ENCODE measurements around the gene P2RX4. TPM values are rescaled to one million over a fixed set of nuclear protein-coding genes. Genes with fewer than 3 reads are reported as not detected.

The P2RX4 gene
- total and polyA plus RNA-seq, 2 of the 8 experiments (the other 6 are each of a cell fraction or from before 2014, with no cell fraction given): 9.5 to 12.2 TPM

- FAIRE-seq: no peak
- Histone ChIP-seq H3K4ac (replicated peaks; ENCODE audit: insufficient read length, low read depth, low read length) (no peak overlapping the region), H2BK12ac (ENCODE audit: low read depth, low read length) (no peak overlapping the region), H4K8ac (ENCODE audit: extremely low read depth, insufficient read depth, low read length) (no peak overlapping the region), H3K27ac (ENCODE audit: low read depth, low read length) (no peak overlapping the region), H3K23me2 (ENCODE audit: low read depth, low read length) (no peaks in the 10 kb centered on the region; the same call in 1 of the 2 replicates), H2BK5ac (ENCODE audit: low read depth, low read length) (no peak overlapping the region), H3K23ac (ENCODE audit: insufficient read length) (no peak overlapping the region), H3K9me3 (ENCODE audit: insufficient read depth in 2 of 2, low read depth in 1 of 2, low read length in 1 of 2) (no peaks in the 10 kb centered on the region), H4K20me1 (replicated peaks in 1 of 2; ENCODE audit: control insufficient read depth in 1 of 2, insufficient read depth in 2 of 2, low read length in 2 of 2) (peaks cover 0 to 2% of the 10 kb centered on the region in 2 experiments), H2BK15ac (ENCODE audit: low read length) (no peak overlapping the region), H3K56ac (replicated peaks; ENCODE audit: insufficient read length, low read depth, low read length) (no peak overlapping the region), H3K18ac (ENCODE audit: extremely low read depth, low read length) (no peak overlapping the region), H3K14ac (ENCODE audit: insufficient read length) (no peak overlapping the region), H3K27me3 (replicated peaks in 1 of 4; ENCODE audit: control insufficient read depth in 3 of 4, extremely low read depth in 1 of 4, insufficient read depth in 3 of 4, low read length in 3 of 4) (no peaks in the 10 kb centered on the region), H2BK20ac (ENCODE audit: low read length) (no peak overlapping the region), H3K4me2 (ENCODE audit: insufficient read depth in 1 of 2, low read depth in 2 of 2, low read length in 2 of 2) (no peak overlapping the region), H2BK120ac (replicated peaks; ENCODE audit: low read depth, low read length) (no peak overlapping the region), H3K79me2 (ENCODE audit: control insufficient read depth in 1 of 2, insufficient read depth in 2 of 2, low read length in 2 of 2) (no peaks in the 10 kb centered on the region), H4K5ac (ENCODE audit: insufficient read length, low read depth, low read length) (no peak overlapping the region), H3K4me3 (ENCODE audit: extremely low read depth in 1 of 4, insufficient read depth in 2 of 4, low read depth in 3 of 4, low read length in 4 of 4) (no peak overlapping the region), H4K91ac (replicated peaks; ENCODE audit: insufficient read length, low read length) (no peak overlapping the region), H2AK5ac (ENCODE audit: low read depth, low read length) (no peak overlapping the region), H3K4me1 (replicated peaks in 1 of 4; ENCODE audit: control insufficient read depth in 3 of 4, insufficient read depth in 4 of 4, low read length in 3 of 4) (no peaks in the 10 kb centered on the region; a peak in 1 of 7 replicates), H3K79me1 (ENCODE audit: low read depth, low read length) (no peaks in the 10 kb centered on the region), H2AFZ (ENCODE audit: low read length) (no peak overlapping the region), H3K9ac (replicated peaks in 1 of 4; ENCODE audit: extremely low read depth in 1 of 4, low read depth in 3 of 4, low read length in 3 of 4) (no peak overlapping the region), H3K36me3 (ENCODE audit: control insufficient read depth in 2 of 4, insufficient read depth in 4 of 4, low read length in 3 of 4) (peaks cover 8 to 31% (median 25%) of the 10 kb centered on the region in 4 experiments; a peak in 6 of 8 replicates)
- WGBS, 2 experiments (ENCODE audit: extremely low coverage in 1 of 2, insufficient coverage in 1 of 2, insufficient read length in 1 of 2, insufficient replicate concordance in 2 of 2, low coverage in 1 of 2, low lambda C conversion rate in 2 of 2, missing lambda C conversion rate in 1 of 2): 79% methylated on average over 7 of the region's 7 CpGs; no CpG with 5 or more reads in 1 of the 2 experiments
- DNase-seq (ENCODE audit: low read depth in 1 of 2, low spot score in 2 of 2): no peak
- ChIA-PET POLR2A (ENCODE audit: partially characterized antibody) (no interaction called here), CTCF (ENCODE audit: partially characterized antibody) (interaction anchor here (1.1 kb wide), 1 partner anchor 196 kb away, joined by 3 read pairs; no protein-coding TSS in a partner anchor)
- TF ChIP-seq POU5F1 (IDR thresholded peaks at IDR 0.05; ENCODE audit: low read depth, low read length): no peak
- no peak for TF ChIP-seq RNF2 (IDR thresholded peaks at IDR 0.05; ENCODE audit: borderline replicate concordance, low read depth, low read length, missing control alignments, poor library complexity, severe bottlenecking)
- TF ChIP-seq RBBP5 (IDR thresholded peaks at IDR 0.05; ENCODE audit: borderline replicate concordance, low read depth, low read length): no peak
- TF ChIP-seq RXRA (IDR thresholded peaks at IDR 0.05; ENCODE audit: insufficient read depth, low read depth, low read length): no peak
- TF ChIP-seq HDAC6 (IDR thresholded peaks at IDR 0.05; ENCODE audit: low read depth, low read length): no peak
- no peak for TF ChIP-seq EZH2 (IDR thresholded peaks at IDR 0.05; ENCODE audit: low read depth, low read length, severe bottlenecking)
- TF ChIP-seq EP300 (IDR thresholded peaks at IDR 0.05; ENCODE audit: borderline replicate concordance in 1 of 2, low read depth in 2 of 2, low read length in 2 of 2): no peak
- no peak for TF ChIP-seq TCF12 (IDR thresholded peaks at IDR 0.05; ENCODE audit: low read depth, low read length)
- no peak for TF ChIP-seq MAFK (IDR thresholded peaks at IDR 0.05; ENCODE audit: low read depth, low read length)
- no peak for TF ChIP-seq ATF3 (IDR thresholded peaks at IDR 0.05; ENCODE audit: insufficient read depth, low read depth, low read length)
- TF ChIP-seq SP1 (IDR thresholded peaks at IDR 0.05; ENCODE audit: low read depth, low read length): no peak
- no peak for TF ChIP-seq SUZ12 (IDR thresholded peaks at IDR 0.05; ENCODE audit: low read length)
- TF ChIP-seq BRCA1 (IDR thresholded peaks at IDR 0.05; ENCODE audit: low read depth, low read length): no peak
Observed at GRCh38 chr12:121245951-121246350, 36.0 kb downstream of the P2RX4 start.
